ENCODE measurements around the gene HIPK4.

Gene HIPK4

GRCh38 chr19:40403262-40403984, 13.4 kb upstream of the HIPK4 start:
- no peak for TF ChIP-seq CTCF (conservative IDR thresholded peaks at IDR 0.05)
- peak overlapping the region; percentile 65 for H3K27ac ChIP-seq

GRCh38 chr19:40400559-40400958, 10.6 kb upstream of the HIPK4 start:
- no peak overlapping the region for H3K27ac ChIP-seq
- TF ChIP-seq CTCF (conservative IDR thresholded peaks at IDR 0.05), result no peak

- no peak for TF ChIP-seq CTCF (conservative IDR thresholded peaks at IDR 0.05)
- no peak overlapping the region for H3K27ac ChIP-seq
Measured at GRCh38 chr19:40398417-40399131, 8.6 kb upstream of the HIPK4 start.

GRCh38 chr19:40397568-40397906, 7.6 kb upstream of the HIPK4 start:
- no peak overlapping the region for H3K27ac ChIP-seq
- TF ChIP-seq CTCF (conservative IDR thresholded peaks at IDR 0.05), result no peak

GRCh38 chr19:40396886-40397567, 7.0 kb upstream of the HIPK4 start:
- no peak for TF ChIP-seq CTCF (conservative IDR thresholded peaks at IDR 0.05)
- no peak overlapping the region for H3K27ac ChIP-seq

- H3K27ac ChIP-seq, result no peak overlapping the region
- TF ChIP-seq CTCF (conservative IDR thresholded peaks at IDR 0.05), result no peak
Measured at GRCh38 chr19:40395956-40396355, 6.0 kb upstream of the HIPK4 start.

- TF ChIP-seq CTCF (conservative IDR thresholded peaks at IDR 0.05), result no peak
- no peak overlapping the region for H3K27ac ChIP-seq
Measured at GRCh38 chr19:40394816-40395210, 4.8 kb upstream of the HIPK4 start.
